SHP77 (cell line): ENCODE data around the gene LTBR.

ENCODE experiments used
- DNase-seq, 2 experiments: peaks; one replicate each; lab custom pipeline; 2025; lab: John Stamatoyannopoulos, UW

Gene LTBR

DNA sequence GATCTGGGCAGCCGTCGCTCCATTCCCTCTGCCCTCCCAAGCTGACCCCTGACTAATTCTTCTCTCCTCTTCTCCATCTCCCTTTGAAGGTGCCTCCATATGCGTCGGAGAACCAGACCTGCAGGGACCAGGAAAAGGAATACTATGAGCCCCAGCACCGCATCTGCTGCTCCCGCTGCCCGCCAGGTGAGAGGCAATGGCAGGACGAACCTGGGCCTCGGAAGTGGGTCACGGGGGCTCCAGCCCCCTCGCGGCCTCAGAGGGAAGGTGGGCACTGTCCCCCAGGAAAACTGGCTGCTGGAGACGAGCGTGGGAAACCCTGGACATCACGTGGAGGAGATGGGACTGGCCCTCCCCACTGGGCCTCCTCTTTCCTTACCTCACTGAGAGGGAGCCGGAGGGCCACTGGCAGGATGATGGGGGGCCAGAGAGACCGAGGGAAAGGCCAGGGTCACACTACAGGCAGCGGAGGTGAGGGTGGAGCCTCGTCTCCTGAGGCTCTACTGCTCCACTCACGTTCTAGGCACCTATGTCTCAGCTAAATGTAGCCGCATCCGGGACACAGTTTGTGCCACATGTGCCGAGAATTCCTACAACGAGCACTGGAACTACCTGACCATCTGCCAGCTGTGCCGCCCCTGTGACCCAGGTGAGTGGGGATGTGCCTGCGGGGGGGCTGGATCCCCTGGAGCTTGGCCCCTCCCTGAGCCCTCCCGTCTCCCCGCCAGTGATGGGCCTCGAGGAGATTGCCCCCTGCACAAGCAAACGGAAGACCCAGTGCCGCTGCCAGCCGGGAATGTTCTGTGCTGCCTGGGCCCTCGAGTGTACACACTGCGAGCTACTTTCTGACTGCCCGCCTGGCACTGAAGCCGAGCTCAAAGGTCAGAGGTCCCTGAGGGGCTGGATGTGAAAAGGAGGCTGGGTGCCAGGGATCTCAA is 806 bp downstream of the LTBR start:
- DNase-seq = no peak

DNA sequence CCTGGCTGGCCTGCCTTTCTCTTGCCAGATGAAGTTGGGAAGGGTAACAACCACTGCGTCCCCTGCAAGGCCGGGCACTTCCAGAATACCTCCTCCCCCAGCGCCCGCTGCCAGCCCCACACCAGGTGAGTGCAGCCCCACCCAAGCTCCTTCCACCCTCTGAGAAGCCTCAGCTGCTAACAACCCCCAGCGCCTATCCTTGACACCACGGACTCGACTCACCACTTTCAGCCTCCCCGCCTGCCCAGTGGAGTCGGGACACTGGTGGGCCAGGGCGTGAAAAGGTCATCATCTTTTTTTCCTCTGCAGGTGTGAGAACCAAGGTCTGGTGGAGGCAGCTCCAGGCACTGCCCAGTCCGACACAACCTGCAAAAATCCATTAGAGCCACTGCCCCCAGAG is 2.1 kb downstream of the LTBR start:
- DNase-seq = no peak

DNA sequence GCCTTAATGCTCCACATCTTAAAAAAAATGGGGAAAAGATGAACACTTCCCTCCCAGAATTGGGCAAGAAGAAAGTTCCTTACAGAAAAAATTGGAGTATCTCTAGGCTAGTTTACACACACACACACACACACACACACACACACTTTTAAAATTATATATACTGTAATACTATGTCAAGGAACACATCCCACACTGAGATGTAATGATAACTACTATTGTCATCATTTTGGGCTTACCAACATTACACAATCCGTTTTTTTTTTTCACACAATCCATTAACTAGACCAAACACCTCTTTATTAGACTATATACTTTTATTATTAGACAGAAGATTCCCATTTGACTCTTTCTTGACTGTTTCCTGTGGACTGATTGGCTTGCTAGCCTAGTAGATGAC is 2.5 kb downstream of the LTBR start:
- DNase-seq = no peak

DNA sequence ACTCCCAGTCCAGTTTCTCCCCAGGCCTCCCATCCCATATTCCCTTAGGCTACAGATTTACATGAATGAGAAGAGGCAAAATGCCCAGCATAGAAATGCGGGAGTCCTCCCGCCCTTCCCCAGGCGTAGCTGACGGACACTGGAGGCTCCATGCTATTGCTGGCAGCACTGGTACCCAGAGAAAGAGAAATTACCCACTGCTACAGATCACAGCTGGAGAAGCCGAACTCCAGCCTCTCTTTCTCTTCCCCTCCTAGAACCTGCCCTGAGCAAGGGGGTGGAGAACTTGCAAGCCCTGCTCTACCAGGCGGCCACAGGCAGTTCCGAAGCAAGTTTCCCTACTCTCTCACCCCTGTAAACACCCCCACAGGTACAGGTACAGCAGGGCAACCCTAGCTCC is 3.6 kb downstream of the LTBR start:
- no peak for DNase-seq

DNA sequence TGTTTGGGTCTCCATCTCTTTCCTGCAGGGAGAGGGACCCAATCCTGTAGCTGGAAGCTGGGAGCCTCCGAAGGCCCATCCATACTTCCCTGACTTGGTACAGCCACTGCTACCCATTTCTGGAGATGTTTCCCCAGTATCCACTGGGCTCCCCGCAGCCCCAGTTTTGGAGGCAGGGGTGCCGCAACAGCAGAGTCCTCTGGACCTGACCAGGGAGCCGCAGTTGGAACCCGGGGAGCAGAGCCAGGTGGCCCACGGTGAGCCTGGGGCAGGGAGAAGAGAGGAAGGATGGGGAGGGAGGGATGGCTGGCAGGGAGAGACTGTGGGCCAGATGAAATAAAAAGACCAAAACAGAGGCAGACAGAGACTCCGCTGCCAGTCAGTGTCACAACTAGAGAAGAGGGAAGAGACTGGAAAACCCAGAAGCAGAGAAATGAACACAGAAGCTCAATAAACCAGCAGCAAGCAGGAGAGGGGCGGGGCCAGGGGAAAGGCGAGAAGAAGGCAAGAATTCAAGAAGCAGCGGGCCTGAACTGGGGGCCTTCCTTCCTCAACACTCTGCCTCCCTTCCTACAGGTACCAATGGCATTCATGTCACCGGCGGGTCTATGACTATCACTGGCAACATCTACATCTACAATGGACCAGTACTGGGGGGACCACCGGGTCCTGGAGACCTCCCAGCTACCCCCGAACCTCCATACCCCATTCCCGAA is 6.3 kb downstream of the LTBR start:
- no peak for DNase-seq

DNA sequence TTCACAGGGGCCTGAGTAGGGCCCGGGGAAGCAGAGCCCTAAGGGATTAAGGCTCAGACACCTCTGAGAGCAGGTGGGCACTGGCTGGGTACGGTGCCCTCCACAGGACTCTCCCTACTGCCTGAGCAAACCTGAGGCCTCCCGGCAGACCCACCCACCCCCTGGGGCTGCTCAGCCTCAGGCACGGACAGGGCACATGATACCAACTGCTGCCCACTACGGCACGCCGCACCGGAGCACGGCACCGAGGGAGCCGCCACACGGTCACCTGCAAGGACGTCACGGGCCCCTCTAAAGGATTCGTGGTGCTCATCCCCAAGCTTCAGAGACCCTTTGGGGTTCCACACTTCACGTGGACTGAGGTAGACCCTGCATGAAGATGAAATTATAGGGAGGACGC is 7.1 kb downstream of the LTBR start:
- no peak for DNase-seq

DNA sequence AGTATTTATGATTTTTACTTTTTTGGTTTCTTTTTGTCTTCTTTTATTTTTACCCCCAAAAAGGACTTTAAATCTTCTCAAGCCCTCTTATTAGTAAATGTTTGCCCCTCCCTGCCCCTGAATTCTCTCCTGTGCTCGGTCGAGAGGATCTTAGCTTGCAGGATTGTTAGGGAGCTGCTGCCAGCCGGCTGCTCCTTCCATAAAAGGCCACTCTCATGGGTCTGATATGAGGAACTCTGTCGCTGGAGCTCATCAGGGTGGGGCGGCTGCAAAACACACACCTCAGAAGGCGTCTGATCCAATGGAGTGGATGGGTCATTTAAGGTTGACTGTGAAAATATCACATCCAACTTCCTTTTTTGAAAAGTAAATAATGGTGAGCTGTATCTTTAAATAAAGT is 8.5 kb downstream of the LTBR start:
- no peak for DNase-seq

DNA sequence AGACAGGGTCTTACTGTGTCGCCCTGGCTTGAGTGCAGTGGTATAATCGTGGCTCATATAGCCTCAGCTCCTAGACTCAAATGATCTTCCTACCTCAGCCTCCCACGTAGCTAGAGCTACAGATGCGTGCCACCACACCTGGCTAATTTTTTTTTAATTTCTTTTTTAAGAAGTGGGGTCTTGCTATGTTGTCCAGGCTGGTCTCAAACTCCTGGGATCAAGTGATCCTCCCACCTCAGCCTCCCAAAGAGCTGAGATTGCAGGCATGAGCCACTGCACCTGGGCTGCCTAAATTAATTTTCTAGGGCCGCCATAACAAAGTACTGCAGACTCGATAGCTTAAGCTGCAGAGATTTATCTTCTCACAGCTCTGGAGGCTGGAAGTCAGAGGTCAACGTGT is 9.1 kb downstream of the LTBR start:
- no peak for DNase-seq

DNA sequence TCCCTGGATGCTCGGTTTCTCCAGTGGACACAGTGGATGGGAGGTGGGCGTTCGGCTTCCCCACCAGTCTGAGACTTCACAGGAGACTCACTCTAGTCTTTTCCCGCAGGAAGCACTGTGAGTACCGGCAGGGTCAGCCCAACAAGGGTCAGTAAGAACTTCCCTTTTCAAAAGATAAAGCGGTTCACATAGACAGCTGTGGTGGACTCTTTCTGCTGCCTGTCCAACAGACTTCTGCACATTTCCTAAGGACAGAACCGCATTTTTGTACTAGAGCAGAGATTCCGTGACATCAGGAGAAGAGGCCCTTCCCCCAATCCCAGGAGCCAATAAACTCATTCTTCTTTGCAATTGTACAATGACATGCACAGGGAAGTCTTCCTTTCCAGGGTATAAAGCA is 10.4 kb downstream of the LTBR start:
- DNase-seq = no peak

DNA sequence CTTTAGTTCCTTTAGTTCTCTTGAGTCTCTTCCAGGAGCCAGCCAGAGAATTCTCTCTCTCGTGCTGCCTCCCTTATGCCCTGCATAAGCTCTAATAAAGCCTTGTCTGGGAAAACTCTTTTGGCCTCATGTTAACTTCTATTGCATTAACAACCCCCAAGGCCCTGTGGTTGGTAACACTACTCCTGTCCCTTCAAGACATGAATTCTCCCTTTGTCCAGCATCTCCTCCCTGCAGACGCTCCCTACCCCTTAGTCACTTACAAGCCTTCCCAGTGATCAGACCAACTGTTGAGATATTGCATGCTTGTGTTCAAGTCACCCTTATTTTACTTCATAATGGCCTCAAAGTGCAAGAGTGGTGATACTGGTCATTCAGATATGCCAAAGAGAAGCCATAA is 12.1 kb downstream of the LTBR start:
- DNase-seq = no peak

DNA sequence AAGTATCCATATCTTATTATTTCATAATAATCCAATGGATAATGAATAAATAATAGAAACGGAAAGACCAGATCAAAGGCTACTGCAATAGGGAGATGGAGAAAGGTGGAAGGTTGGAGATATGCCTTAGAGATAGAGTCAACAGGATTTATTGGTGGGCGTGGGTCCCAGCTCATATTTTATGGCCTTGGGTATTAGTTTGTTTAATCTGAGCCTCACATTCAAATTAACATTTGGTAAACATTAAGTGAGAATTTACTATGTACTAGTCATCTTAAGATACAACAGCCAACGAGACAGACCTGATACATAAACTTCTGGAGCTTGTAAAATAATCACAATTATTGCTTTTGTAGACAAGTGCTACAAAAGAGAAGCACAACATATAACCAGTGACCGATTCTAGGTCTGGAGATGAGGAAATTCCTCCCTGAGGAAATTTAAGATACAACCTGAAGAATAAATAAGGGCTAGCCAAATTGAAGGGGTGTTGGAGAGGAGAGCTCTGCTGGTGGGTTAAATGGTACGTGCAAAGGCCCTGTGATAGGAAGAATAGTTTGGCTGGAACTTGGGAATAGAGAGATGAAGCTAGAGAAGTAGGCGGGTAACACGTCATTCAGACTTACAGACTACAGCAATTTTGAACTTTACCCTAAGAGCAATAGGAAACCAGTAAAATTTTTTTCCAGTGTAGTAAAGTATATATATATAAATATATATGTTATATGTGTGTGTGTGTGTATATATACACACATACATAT is 16.1 kb downstream of the LTBR start:
- no peak for DNase-seq

DNA sequence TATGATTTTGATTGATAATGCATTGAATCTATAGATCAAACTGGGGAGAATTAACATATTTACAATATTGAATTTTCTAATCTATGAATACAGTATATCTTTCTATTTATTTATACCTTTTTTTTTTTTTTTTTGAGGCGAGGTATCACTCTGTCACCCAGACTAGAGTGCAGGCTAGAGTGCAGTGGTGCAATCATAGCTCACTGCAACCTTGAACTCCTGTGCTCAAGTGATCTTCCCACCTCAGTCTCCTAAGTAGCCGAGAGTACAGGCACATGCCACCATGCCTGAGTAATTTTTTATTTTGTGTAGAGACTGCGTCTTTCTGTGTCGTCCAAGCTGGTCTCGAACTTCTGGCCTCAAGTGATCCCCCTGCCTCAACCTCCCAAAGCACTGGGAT is 20.4 kb downstream of the LTBR start:
- DNase-seq = no peak

DNA sequence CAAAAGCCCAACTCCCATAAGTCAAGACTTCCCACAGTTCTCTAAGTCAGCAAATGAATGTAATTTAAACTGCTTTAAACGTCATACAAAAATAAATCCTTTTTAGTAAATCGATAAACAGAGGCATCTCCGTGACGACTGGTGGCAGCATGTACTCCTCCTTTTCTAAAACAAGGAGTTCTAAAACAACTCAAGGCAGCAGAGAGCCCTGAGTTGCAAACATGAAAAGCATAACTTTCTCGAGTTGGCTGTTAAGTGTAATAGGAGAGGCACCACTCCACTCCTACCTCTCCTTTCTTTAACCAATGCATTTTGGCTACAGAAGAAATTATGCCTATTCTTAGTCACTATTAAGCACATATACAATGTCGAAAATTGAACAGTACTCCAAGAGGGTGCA is 22.0 kb downstream of the LTBR start:
- no peak for DNase-seq

DNA sequence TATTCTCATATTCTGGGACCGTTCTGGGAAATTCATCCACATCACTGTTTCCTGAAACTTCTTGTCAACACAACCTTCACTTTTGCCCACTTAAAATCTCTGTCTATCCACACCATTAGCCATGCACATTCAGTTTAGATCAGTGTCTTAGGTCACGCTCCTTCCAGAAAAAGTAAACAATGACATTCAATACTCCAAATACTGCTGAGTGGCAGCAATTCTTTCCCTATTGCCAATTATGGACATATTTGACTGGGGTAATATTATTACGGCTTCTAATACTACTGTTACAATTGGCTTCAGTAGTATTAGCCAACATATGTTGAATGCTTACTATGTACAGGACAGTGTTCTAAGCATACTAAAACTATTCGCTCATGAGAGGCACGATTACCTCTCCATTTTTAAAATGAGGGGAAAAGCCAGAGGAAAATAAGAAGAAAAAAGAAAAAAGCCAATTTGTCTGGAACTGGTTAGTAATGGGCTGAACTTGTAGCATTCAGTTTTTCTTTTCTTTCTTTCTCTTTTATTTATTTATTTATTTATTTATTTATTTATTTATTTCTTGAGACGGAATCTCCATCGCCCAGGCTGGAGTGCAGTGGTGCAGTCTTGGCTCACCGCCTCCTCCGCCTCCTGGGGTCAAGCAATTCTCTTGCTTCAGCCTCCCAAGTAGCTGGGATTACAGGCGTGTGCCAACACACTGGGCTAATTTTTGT is 23.4 kb downstream of the LTBR start:
- DNase-seq = no peak

DNA sequence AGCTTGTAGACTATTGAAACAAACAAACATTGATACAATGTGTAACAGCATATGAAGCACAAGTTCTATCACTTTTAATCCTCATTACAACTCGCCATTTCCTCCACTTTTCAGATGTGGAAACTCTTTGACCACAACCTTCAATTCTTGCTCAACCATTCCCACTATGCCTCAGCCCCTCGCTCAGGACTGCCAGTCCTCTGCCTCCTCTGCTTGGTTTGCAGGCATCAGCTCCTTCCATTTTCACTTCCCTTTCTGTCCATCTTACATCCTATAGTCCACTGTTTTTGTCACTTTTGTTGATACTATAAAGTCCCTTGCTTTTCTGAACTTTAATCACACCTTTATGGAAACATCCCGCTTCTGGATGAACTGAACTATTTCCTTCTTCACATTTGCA is 32.6 kb downstream of the LTBR start:
- no peak for DNase-seq

DNA sequence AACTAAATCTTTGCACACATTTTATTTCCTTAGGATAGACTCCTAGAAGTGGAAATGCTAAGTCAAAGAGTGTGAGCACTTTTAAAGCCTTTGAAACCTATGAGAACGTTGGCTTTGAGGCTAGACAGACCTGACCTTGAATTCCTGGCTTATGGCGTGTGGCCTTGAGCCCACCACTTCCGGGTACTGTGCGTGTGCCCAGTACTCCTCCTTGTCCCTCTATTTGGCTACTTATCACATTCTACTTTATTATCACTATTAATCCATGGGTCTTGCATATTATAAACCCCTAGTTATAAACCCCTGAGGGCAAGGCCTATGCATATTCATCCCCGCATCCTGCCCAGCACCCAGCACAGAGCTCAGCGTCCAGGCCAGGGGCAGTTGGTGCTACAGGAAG is 34.8 kb downstream of the LTBR start:
- DNase-seq = no peak

DNA sequence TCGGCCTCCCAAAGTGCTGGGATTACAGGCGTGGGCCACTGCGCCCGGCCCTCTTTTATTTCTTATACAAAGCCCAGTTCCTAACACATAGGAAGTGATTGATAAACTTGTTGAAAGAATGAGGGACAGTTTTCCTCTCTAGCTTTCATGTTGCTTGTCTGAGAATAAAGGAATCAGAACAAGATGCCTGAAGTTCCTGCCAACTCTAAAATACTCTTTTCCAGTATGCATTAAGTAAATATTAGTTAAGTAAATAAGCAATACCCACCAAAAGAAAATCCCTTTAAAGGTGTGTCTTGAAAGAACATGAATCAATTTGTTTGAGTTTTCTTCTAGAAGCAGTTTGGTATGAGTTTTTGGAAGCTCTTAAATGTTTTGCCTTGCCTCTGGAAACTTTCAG is 36.4 kb downstream of the LTBR start:
- DNase-seq = no peak

DNA sequence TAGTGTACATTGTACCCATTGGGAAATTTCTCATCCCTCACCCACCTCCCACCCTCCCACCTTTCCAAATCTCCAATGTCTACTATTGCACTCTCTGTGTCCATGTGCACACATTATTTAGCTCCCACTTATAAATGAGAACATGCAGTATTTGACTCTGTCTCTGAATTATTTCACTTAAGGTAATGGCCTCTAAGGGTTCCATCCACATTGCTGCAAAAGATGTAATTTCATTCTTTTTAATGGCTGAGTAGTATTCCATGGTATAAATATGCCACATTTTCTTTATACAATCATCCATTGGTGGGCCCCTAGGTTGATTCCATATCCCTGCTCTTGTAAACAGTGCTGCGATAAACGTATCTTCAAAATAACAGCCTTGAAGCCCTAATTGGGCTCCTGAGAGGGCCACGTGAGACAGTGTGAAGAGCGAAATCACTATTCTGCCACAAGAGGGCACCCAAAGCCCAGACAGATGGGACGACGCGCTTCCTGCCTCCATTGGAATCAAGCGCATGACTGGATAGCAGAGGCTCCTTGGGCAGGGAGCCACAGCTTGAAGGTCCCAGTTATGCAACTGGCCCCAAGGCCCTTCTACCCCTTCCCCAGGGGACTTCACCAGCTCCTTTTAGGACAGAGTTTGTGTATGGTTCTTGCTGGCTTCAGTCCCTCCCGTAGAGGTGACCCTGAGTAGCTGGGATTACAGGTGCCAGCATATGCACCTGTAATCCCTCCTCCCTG is 39.5 kb downstream of the LTBR start:
- DNase-seq = peak; percentile 72 to 78

DNA sequence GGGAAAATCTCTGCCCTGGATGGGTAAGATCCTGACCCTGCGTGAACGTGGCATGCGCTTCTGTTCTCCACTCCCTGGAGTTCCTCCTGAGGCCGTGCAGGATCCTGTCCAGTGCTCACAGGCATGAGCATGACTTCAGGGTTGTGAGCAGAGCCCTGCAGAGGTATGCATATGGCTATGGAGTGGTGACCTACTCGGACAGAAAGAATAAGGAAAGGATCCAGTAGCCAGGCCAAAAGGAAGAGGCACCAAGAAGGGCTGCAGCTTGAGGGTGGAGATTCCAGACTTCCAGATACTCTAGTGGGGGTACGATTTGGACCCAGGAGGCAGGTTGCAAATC is 40.0 kb downstream of the LTBR start:
- DNase-seq = no peak

DNA sequence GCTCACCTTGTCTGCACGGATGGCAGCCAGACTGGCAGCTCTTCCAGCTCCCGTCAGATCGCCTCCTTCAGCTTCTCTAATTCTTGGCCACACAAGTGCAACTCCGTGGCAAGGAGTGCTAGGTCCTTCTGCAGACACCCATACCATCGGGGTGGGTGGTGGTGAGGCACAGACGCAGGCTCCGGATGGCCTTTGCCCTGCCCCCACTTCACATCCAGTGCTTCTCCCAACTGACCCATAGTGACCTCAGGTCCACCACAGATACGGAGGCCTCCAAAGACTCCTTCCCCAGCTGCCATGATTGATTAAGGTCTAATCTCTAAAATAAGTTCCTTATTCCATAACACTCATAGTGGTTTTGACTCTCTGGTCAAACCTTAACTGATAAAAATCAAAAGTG is 40.9 kb downstream of the LTBR start:
- DNase-seq = no peak
